NCI-H1694 (cell line): ENCODE data around the gene LHFPL3.
A peak's percentile ranks its signal among the peaks of the same experiment; 100 is the strongest.
"Not testable (repeated sequence)": the region's sequence is repeated elsewhere in the genome, so short reads cannot be mapped to it uniquely, and the experiment has no call there.

Experiments
- DNase-seq: peaks from one replicate; lab custom pipeline; 2025; lab: John Stamatoyannopoulos, UW

LHFPL3 gene

DNA sequence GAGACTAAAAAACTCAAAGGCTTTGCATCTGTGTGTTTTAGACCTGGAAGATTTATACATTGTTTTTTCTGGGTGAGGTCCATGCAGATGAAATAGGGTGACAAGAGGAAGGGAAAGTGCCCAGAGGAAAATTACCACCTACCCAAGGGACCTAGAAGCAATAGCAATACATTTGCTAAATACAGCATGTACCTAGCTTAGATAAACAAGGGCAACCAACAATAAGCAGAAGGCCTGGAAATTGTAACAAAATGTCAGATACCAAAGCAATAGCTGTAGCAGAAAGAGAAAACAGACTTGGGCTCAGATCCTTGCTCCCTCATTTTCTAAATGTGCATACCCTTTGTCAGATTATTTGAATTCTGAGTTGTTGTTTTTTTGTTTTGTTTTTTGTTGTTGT lies 367.2 kb downstream of the LHFPL3 start:
- no peak for DNase-seq

DNA sequence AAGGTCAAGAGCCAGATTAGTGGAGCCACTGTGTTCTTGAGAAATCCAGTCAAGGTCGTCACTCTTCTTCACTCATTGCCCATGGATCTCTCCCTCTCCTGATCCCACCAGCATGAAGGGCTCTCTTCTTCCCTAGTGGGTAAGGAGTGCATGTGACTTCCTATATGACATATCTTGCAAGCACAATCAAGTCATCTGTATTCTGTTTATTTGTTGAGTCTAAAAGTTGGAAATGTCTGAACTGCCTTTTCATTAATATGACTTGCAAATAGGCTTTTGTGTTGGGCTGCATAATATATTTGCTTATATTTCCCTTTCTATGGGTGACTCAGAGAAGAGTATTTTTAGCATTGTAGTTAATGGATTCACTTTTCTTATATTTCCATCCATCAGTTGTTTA lies 371.9 kb downstream of the LHFPL3 start:
- no peak for DNase-seq

GRCh38 chr7:104721027-104721426 lies 392.6 kb downstream of the LHFPL3 start:
- DNase-seq: not testable (repeated sequence)

DNA sequence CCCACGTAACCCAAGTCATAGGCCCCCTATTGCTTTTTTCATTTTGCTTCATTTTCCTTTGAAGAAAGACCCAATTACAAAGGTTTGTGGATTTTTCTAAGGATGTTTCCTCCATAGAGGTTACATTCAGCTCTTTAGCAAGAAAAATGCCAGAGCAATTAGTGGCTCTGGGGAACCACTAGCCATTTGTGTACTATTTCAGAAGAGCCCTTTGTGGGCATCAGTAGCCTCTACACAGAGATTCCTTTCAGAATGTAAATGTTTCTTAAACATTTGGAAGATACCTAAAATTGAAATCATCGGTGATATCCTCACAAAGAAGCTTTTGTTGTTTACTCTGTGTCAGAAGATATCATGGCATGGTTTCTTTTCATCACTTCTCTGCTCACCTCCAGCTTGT lies 394.6 kb downstream of the LHFPL3 start:
- no peak for DNase-seq

GRCh38 chr7:104758504-104758903 lies 430.1 kb downstream of the LHFPL3 start:
- DNase-seq: peak; percentile 9

DNA sequence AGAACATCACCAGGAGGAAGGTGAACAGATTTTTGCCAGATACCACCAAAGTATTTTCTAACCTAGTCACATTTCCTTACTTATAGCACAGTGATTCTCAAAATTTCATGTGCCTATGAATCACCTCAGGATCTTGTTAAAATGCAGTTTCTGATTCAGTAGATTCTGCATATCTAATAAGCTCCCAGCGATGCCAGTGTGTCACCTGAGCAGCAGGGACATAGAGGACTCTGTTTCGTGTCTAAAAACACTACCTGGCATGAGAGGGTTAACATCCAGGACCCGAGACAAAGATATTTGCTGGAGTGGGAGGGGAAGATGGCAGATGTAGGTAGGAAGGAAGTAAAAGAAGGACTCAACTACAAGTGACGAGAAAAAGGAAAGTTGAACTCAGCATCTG lies 433.5 kb downstream of the LHFPL3 start:
- no peak for DNase-seq

DNA sequence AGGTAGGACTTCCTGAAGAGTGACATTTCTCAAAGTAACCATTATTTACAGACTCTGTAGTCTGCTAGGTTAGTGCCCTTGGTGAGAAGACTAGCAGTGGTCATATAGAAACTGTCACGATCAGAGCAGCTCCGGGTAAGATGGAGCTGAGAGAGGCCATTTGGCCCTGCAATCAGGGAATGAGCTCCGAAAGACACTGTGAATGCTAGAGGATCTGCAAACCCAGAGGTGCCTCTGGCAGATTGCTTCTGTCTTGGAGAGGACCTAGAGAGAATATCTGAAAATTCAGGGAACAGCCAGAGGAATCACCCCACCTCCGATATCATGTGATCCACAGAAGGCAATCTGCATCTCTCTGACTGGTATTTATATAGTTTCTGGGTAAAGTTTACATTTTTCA lies 438.7 kb downstream of the LHFPL3 start:
- no peak for DNase-seq

DNA sequence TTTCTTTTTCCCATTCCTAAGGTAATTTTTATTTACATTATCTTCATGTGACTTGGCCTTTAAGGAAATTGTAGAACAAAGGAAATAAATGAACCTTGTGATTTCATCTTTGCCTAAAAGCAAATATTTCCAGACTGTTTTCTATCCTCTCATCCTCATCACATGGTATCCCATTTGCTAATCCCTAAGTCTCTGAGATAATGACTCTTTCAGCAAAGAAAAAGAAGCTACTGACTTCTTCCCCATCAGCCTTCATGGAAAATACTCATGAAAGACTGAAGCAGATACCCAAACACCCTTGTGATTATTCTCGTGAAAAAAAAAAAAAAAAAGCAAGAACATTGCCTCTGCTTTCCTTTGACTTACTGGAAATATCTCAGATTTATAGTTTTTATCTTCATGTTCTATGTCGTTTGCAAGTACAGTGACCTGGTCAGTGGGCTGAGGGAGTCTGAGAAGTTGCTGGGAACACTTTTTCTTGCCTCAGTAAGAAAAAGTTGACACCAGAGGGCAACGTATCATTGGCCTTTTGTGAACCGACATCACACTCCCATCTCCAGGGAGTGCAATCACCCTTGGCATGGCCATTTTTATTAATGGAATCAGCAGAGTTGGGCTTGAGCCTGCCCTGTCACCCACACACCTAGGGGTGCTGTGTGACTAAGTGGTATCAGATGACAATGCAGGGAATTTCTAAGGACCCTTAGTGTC lies 439.6 kb downstream of the LHFPL3 start:
- peak; percentile 26 for DNase-seq

- DNase-seq: no peak
Observed at GRCh38 chr7:104772405-104773345, 444.3 kb downstream of the LHFPL3 start.

DNA sequence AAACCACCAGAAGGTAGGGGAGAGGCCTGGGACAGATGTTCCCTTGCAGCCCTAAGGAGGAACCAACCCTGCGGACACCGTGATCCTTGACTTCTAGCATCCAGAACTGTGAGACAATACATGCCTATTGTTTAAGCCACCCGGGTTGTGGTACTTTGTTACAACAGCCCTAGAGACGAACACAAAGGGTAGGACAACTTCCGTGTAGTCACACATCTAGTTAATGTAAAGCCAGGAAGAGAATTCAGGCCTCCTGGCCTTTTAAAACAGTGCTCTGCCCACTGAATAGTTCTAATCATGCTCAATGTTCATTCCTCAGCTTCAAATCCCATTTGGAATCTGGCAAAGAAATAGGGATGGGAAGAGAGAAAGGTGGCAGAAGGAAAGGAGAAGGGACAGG lies 445.4 kb downstream of the LHFPL3 start:
- no peak for DNase-seq

DNA sequence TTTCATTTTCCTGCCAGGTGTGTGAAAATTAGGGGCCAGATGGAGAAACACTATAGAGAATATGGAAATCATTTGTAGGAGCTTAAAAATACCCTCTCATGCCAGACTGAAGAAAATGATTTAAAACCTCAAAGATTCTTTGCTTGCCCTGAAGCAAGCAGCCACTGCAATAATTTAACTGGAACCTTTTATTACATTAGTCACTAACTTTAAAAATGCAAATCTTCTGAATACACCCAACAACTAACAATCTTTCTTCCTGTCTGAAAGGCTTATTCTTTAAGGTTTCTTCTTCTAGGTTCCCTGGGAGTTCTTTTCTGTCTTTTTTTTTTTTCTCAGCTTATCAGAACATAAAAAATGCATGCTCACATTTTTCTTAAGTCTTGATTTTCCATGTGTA lies 447.1 kb downstream of the LHFPL3 start:
- no peak for DNase-seq

GRCh38 chr7:104777301-104777800 lies 448.9 kb downstream of the LHFPL3 start:
- no peak for DNase-seq

DNA sequence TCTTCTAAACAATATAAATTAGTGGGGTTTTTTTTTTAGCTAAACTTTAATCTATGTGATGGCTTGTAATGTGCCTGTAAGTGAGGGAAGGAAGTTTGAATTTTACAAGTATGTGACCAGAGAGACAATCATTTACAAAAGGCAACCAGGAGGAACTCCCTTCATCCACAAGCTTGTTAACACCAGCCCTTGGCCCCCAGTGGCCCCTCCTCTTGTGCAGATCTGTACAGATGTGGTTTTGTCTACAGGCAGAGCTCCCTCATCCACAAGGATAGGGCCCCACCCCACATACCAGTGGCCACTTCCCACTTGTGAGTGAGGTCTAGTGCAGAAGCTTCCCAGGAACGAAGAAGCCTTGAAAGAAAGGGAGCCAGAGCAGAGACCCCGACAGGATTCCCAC lies 451.5 kb downstream of the LHFPL3 start:
- DNase-seq: no peak

DNA sequence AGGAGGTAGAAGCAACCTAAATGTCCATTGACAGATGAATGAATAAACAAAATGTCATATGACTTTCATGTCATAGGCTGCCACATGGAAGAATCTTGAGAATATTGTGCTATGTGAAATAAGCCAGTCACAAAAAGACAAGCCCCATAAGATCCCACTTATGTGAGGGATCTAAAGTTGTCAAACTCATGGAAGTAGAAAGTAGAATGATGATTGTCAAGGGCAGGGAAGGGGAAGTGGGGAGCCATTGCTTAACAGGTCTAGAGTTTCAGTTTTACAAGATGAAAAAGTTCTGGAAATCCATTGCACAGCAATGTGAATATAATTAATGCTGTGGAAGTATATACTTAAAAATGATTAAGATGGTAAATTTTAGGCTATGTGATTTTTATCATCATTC lies 456.3 kb downstream of the LHFPL3 start:
- no peak for DNase-seq

DNA sequence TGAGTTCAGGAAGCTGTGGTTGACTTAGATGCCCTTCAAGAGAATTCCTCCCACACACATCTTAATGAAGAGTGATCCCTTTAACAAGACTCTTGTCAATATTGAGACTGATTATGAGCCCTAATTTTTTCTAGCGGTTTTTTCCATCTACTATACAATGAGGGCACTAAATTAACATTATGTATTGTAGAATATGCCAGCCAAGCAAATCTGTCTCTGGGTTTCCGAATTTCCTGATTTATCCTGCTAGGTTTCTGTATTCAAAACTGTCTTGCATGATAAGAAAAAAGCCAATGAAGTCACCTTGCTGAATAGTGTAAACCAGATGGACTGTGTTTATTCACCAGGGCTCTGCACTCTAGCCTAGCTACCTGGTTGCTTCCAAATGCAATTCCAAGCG lies 461.4 kb downstream of the LHFPL3 start:
- no peak for DNase-seq

- DNase-seq: no peak
Observed at GRCh38 chr7:104790440-104790839, 462.0 kb downstream of the LHFPL3 start.

GRCh38 chr7:104791080-104791479 lies 462.7 kb downstream of the LHFPL3 start:
- DNase-seq: no peak

- DNase-seq: no peak
Observed at GRCh38 chr7:104793066-104793465, 464.7 kb downstream of the LHFPL3 start.

DNA sequence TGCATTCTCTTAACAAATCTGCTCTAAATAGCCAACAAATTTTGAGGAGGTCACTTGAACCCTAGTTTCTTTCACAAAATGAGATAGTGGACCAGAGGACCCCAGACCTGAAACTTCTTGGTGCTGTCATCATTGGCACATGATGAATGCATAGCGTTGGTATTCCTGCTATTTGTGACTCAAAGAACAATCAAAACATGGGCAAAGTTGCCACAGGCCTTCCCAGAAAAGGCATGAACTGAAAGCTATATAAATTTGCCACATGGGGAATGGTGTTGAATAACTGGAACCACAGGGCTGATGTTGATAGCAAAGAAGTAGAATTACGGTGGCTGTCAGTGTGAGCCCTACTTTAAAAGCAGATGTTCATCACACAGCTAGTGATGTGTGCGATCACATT lies 465.8 kb downstream of the LHFPL3 start:
- no peak for DNase-seq

- DNase-seq: no peak
Observed at GRCh38 chr7:104794589-104794988, 466.2 kb downstream of the LHFPL3 start.

- no peak for DNase-seq
Observed at GRCh38 chr7:104795086-104795485, 466.7 kb downstream of the LHFPL3 start.

GRCh38 chr7:104795616-104796398 lies 467.4 kb downstream of the LHFPL3 start:
- no peak for DNase-seq
